Neural progenitor cell (in vitro differentiated cells): ENCODE data around the gene TMPRSS11B. TPM values are rescaled to one million over a fixed set of nuclear protein-coding genes. Genes with fewer than 3 reads are reported as not detected.

Experiments
- DNase-seq: peaks from one replicate; pipeline ENCODE4 v3.0.0-alpha.2; 2016; ENCODE audit warnings: low spot score
- H2AFZ ChIP-seq: fragments of 200-600 bp; sonication (generic); replicated peaks from 2 replicates; pipeline ENCODE4 v1.6.1; 2016; ENCODE audit warnings: antibody characterized with exemption
- H3F3A ChIP-seq: fragments of 200-600 bp; sonication (generic); 2 replicates; pipeline ENCODE4 v1.6.1; 2016; ENCODE audit warnings: antibody characterized with exemption, low read depth
- H3K27ac ChIP-seq: fragments of 200-600 bp; sonication (generic); 2 replicates; pipeline ENCODE4 v1.5.1; 2016; ENCODE audit warnings: mild to moderate bottlenecking
- H3K27me3 ChIP-seq: fragments of 200-600 bp; sonication (generic); 2 replicates; pipeline ENCODE4 v1.6.1; 2016; ENCODE audit warnings: mild to moderate bottlenecking, moderate library complexity
- H3K36me3 ChIP-seq: fragments of 200-600 bp; sonication (generic); 2 replicates; pipeline ENCODE4 v1.5.1; 2016
- H3K4me1 ChIP-seq: fragments of 200-600 bp; sonication (generic); 2 replicates; pipeline ENCODE4 v1.6.1; 2016; ENCODE audit warnings: mixed run types
- H3K4me2 ChIP-seq: fragments of 200-600 bp; sonication (generic); 2 replicates; pipeline ENCODE4 v1.6.1; 2016
- H3K4me3 ChIP-seq: fragments of 200-600 bp; sonication (generic); 2 replicates; pipeline ENCODE4 v1.5.1; 2016
- H3K79me2 ChIP-seq: fragments of 200-600 bp; sonication (generic); 2 replicates; pipeline ENCODE4 v1.6.1; 2016; ENCODE audit warnings: low read depth
- H3K9ac ChIP-seq: fragments of 200-600 bp; sonication (generic); 2 replicates; pipeline ENCODE4 v1.6.1; 2016
- H3K9me3 ChIP-seq: fragments of 200-600 bp; sonication (generic); 2 replicates; pipeline ENCODE4 v1.5.1; 2016; ENCODE audit warnings: low read depth
- H4K20me1 ChIP-seq: fragments of 200-600 bp; sonication (generic); 2 replicates; pipeline ENCODE4 v1.6.1; 2016; ENCODE audit warnings: low read depth
- H3K27ac Mint-ChIP-seq: 3 replicates; pipeline ENCODE4 v1.8.0; 2021; ENCODE audit warnings: mixed read lengths
- H3K27me3 Mint-ChIP-seq: 2 replicates; pipeline ENCODE4 v1.8.0; 2022; ENCODE audit warnings: low read depth, mild to moderate bottlenecking, inconsistent platforms, moderate library complexity, mixed read lengths; ENCODE audit not compliant: insufficient read depth
- H3K36me3 Mint-ChIP-seq: 3 replicates; pipeline ENCODE4 v1.8.0; 2021; ENCODE audit warnings: mixed read lengths
- H3K4me1 Mint-ChIP-seq: 3 replicates; pipeline ENCODE4 v1.8.0; 2021; ENCODE audit warnings: mixed read lengths
- H3K4me3 Mint-ChIP-seq: 3 replicates; pipeline ENCODE4 v1.8.0; 2021; ENCODE audit warnings: mild to moderate bottlenecking, moderate library complexity, mixed read lengths
- H3K9me3 Mint-ChIP-seq: 3 replicates; pipeline ENCODE4 v1.8.0; 2020; ENCODE audit warnings: mixed read lengths
- CTCF ChIP-seq: fragments of 200-600 bp; sonication (generic); IDR thresholded peaks from 2 replicates; pipeline ENCODE4 v1.5.1; 2017; ENCODE audit warnings: antibody characterized with exemption, mild to moderate bottlenecking
- EZH2 ChIP-seq: fragments of 200-600 bp; sonication (generic); IDR thresholded peaks from 2 replicates; pipeline ENCODE4 v1.6.1; 2017; ENCODE audit warnings: antibody characterized with exemption, mild to moderate bottlenecking, moderate library complexity
- EZH2phosphoT487 ChIP-seq: fragments of 200-600 bp; sonication (generic); IDR thresholded peaks from 2 replicates; pipeline ENCODE4 v1.6.1; 2017; ENCODE audit warnings: antibody characterized with exemption
- total RNA-seq: library from RNA; depleted of rRNA; stranded (reverse); fragments of >200 nt; gene quantifications from 2 replicates; pipeline ENCODE4 v1.2.3, GENCODE V29; 2015; ENCODE audit warnings: low replicate concordance

TMPRSS11B gene
- total RNA-seq, 1 donor from 2014 or later, result not detected

DNA sequence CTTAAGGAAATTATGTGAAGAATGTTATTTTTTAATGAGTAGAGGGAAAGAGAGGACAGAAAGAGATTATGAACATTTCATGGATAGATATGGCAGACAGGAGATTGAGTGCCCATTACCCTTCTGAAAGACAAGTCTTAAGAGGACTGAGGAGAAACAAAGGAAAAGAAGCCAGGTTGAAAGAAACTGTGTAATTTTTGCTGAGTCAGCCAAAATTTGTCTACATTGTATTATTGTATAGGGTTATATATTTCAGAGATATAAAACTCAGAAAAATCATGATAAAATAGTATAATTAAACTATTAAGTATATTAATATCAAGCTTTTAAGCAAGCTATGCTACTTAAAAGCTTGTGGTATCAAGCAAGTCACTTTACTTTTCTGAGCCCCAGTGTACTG is 4.9 kb downstream of the TMPRSS11B start:
- Histone ChIP-seq H3K27me3 (no peaks in the 10 kb centered on the region), H3K79me2 (no peaks in the 10 kb centered on the region), H3K4me1 (no peaks in the 10 kb centered on the region), H3K4me3 (no peak overlapping the region), H3K9ac (no peak overlapping the region), H2AFZ (no peak overlapping the region), H4K20me1 (no peaks in the 10 kb centered on the region), H3K9me3 (no peaks in the 10 kb centered on the region), H3F3A (no peaks in the 10 kb centered on the region), H3K36me3 (no peaks in the 10 kb centered on the region), H3K4me2 (no peak overlapping the region), H3K27ac (no peak overlapping the region)
- H3K4me3 Mint-ChIP-seq, result no peak overlapping the region
- H3K27ac Mint-ChIP-seq, result no peak overlapping the region
- TF ChIP-seq EZH2phosphoT487 (no peak), EZH2 (no peak), CTCF (no peak)
- H3K4me1 Mint-ChIP-seq, result no peaks in the 10 kb centered on the region
- H3K27me3 Mint-ChIP-seq, result no peaks in the 10 kb centered on the region
- no peaks in the 10 kb centered on the region for H3K9me3 Mint-ChIP-seq
- no peaks in the 10 kb centered on the region for H3K36me3 Mint-ChIP-seq
- no peak for DNase-seq

DNA sequence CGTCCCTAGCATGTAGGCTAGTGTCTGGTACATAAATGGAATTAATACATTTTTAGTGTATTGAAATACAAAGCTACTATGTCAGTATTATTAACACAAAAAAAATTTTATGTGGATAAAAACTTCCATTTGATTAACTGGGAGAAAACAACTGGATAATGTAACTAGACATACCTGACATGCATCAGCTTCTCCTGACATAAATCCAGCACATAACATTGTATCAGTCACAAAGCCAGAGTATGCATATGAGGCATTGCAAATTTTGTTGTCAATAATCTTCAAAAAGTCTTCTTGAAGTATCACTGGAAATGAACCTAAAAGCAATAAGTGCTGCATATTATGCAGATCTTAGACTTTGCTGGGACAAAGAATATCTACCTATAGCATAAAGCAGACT is 16.9 kb downstream of the TMPRSS11B start:
- Histone ChIP-seq H4K20me1 (no peaks in the 10 kb centered on the region), H3K4me2 (no peak overlapping the region), H3K27ac (no peak overlapping the region), H3K79me2 (no peaks in the 10 kb centered on the region), H3K4me3 (no peak overlapping the region), H3K9ac (no peak overlapping the region), H3K4me1 (no peaks in the 10 kb centered on the region), H3K36me3 (no peaks in the 10 kb centered on the region), H3F3A (no peaks in the 10 kb centered on the region), H3K27me3 (no peaks in the 10 kb centered on the region), H2AFZ (no peak overlapping the region), H3K9me3 (no peaks in the 10 kb centered on the region)
- H3K36me3 Mint-ChIP-seq, result no peaks in the 10 kb centered on the region
- no peak overlapping the region for H3K27ac Mint-ChIP-seq
- H3K9me3 Mint-ChIP-seq, result no peaks in the 10 kb centered on the region
- DNase-seq, result no peak
- no peak overlapping the region for H3K4me3 Mint-ChIP-seq
- H3K27me3 Mint-ChIP-seq, result peaks cover 2% of the 10 kb centered on the region
- peaks cover 6% of the 10 kb centered on the region for H3K4me1 Mint-ChIP-seq
- TF ChIP-seq CTCF (no peak), EZH2 (no peak), EZH2phosphoT487 (no peak)

DNA sequence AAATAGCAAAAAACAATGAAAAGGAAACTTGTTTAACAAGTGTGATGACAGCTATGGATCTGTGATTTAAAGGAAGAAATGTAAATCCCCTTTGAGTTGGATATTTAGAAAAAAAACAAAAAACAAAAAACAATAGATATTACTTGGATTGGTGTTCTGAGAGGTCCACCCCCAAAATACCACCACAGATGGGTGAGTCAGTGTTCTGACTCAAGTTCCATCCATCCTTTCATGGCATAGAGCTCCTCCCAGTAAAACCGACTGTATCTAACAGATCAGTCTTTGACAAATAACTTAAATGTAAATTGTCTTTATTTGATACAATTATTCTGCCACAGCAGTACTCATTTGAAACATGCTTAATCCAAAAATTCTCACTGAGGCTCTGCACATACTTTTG is 27.4 kb downstream of the TMPRSS11B start:
- TF ChIP-seq EZH2phosphoT487 (no peak), EZH2 (no peak), CTCF (no peak)
- no peaks in the 10 kb centered on the region for H3K27me3 Mint-ChIP-seq
- Histone ChIP-seq H3K4me1 (no peaks in the 10 kb centered on the region), H3K27me3 (no peaks in the 10 kb centered on the region), H3K4me3 (no peak overlapping the region), H3K36me3 (no peaks in the 10 kb centered on the region), H3K79me2 (no peaks in the 10 kb centered on the region), H3F3A (no peaks in the 10 kb centered on the region), H3K9me3 (no peaks in the 10 kb centered on the region), H3K9ac (no peak overlapping the region), H3K27ac (no peak overlapping the region), H3K4me2 (no peak overlapping the region), H2AFZ (no peak overlapping the region), H4K20me1 (no peaks in the 10 kb centered on the region)
- H3K9me3 Mint-ChIP-seq, result no peaks in the 10 kb centered on the region
- DNase-seq, result no peak
- peaks cover 6% of the 10 kb centered on the region for H3K4me1 Mint-ChIP-seq
- H3K4me3 Mint-ChIP-seq, result no peak overlapping the region
- H3K36me3 Mint-ChIP-seq, result no peaks in the 10 kb centered on the region
- no peak overlapping the region for H3K27ac Mint-ChIP-seq
